ENCODE data around the gene ATP9A. TPM values are rescaled to one million over a fixed set of nuclear protein-coding genes. Genes with fewer than 3 reads are reported as not detected.

ATP9A gene
- total and polyA plus RNA-seq, 2 of the 4 experiments (the other 2 are of a cell fraction) = 10.6 to 22.4 TPM

- no peak overlapping the region for H4K5ac ChIP-seq (ENCODE audit: low read depth, low read length)
- in situ Hi-C loops (cut with MboI; ENCODE audit: low sequenced_read_pairs) = no loop called here
- TF ChIP-seq ELK1 (IDR thresholded peaks at IDR 0.05; ENCODE audit: borderline replicate concordance, low read depth, low read length) (no peak), USF2 (IDR thresholded peaks at IDR 0.05; ENCODE audit: low read depth, low read length) (no peak), FOS (IDR thresholded peaks at IDR 0.05; ENCODE audit: low read depth, low read length) (no peak), MAFK (IDR thresholded peaks at IDR 0.05; ENCODE audit: low read depth, low read length) (no peak), MAZ (IDR thresholded peaks at IDR 0.05; ENCODE audit: borderline replicate concordance, low read depth, low read length) (no peak), RFX5 (IDR thresholded peaks at IDR 0.05; ENCODE audit: low read depth, low read length) (no peak), CHD1 (IDR thresholded peaks at IDR 0.05; ENCODE audit: low read depth, low read length) (no peak), RAD21 (IDR thresholded peaks at IDR 0.05; ENCODE audit: low read length) (no peak), BHLHE40 (IDR thresholded peaks at IDR 0.05; ENCODE audit: low read depth, low read length) (no peak), RCOR1 (IDR thresholded peaks at IDR 0.05; ENCODE audit: insufficient replicate concordance, low read length) (no peak), NFE2L2 (IDR thresholded peaks at IDR 0.05; ENCODE audit: low read depth, low read length) (no peak), MXI1 (IDR thresholded peaks at IDR 0.05; ENCODE audit: borderline replicate concordance, low read depth, low read length) (no peak), CTCF (conservative IDR thresholded peaks at IDR 0.05; ENCODE audit: low read depth, low read length) (no peak), CEBPB (IDR thresholded peaks at IDR 0.05; ENCODE audit: low read depth, low read length) (no peak)
These were observed 202.7 kb downstream of the ATP9A start for GRCh38 chr20:51565298-51566144.

More at GRCh38 chr20:51565298-51566144, 202.7 kb downstream of the ATP9A start:
- no peak overlapping the region for H2BK120ac ChIP-seq (ENCODE audit: low read depth, low read length)
- no peak overlapping the region for H4K8ac ChIP-seq (ENCODE audit: low read depth in 2 of 2, low read length in 2 of 2)
- BruUV-seq (replicated peaks) = no TSS peak
- no peak overlapping the region for H2BK20ac ChIP-seq (ENCODE audit: low read depth, low read length)
- no peaks in the 10 kb centered on the region for H3K9me3 ChIP-seq (ENCODE audit: control insufficient read depth, insufficient read depth, low read length)
- ATAC-seq (ENCODE audit: low read depth) = no peak
- no peak overlapping the region for H3K23ac ChIP-seq (ENCODE audit: low read depth, low read length)
- no peak overlapping the region for H3K4me2 ChIP-seq (ENCODE audit: low read depth, low read length)
- ChIA-PET POLR2A (ENCODE audit: unreplicated experiment) (no interaction called here), CTCF (no interaction called here)
- no peak overlapping the region for H3K18ac ChIP-seq (ENCODE audit: low read depth, low read length)
- H4K20me1 ChIP-seq (ENCODE audit: insufficient read depth, low read length) = peaks cover 7% of the 10 kb centered on the region; the same call in 1 of the 2 replicates
- no peak overlapping the region for H2BK5ac ChIP-seq (ENCODE audit: low read depth, low read length, poor library complexity, severe bottlenecking)
- peak overlapping the region; percentile 18; the same call in 1 of the 2 replicates for H2AK5ac ChIP-seq (ENCODE audit: low read depth, low read length)
- intact Hi-C loops (cut with micrococcal nuclease) (no loop called here), dilution Hi-C loops (cut with HindIII; ENCODE audit: low sequenced_read_pairs, unreplicated experiment) (no loop called here)
- H3K4me3 ChIP-seq (ENCODE audit: insufficient read depth, low read depth, low read length) = no peak overlapping the region
- peaks cover 2% of the 10 kb centered on the region; the same call in 1 of the 2 replicates for H3K27me3 ChIP-seq (ENCODE audit: control insufficient read depth, insufficient read depth, low read length)
- H3K14ac ChIP-seq (replicated peaks; ENCODE audit: low read depth, low read length) = peak overlapping the region; percentile 61
- H3K9ac ChIP-seq (ENCODE audit: low read depth, low read length) = no peak overlapping the region
- peaks cover under 1 to 3% of the 10 kb centered on the region in 2 experiments; a peak in 1 of 4 replicates for H3K79me1 ChIP-seq (ENCODE audit: low read depth in 1 of 2, low read length in 2 of 2)
- peak; percentile 32 for DNase-seq
- H3K36me3 ChIP-seq (ENCODE audit: control insufficient read depth, insufficient read depth, low read length) = no peaks in the 10 kb centered on the region
- H3K4ac ChIP-seq (ENCODE audit: low read depth, low read length) = no peak overlapping the region; the same call in 1 of the 2 replicates
- no peak overlapping the region for H3K27ac ChIP-seq (ENCODE audit: insufficient read depth, low read length)
- no peak overlapping the region for H3K56ac ChIP-seq (ENCODE audit: extremely low read depth, insufficient read depth, low read length)
- WGBS, 2 experiments (ENCODE audit: extremely low coverage in 2 of 2, insufficient read length in 1 of 2) = 60% methylated on average over 4 of the region's 14 CpGs; no CpG with 5 or more reads in 1 of the 2 experiments
- peaks cover 10% of the 10 kb centered on the region for H3K4me1 ChIP-seq (ENCODE audit: control insufficient read depth, insufficient read depth, low read length)
- no peak overlapping the region for H4K91ac ChIP-seq (ENCODE audit: insufficient read depth, low read depth, low read length)
- no peak overlapping the region for H2AK9ac ChIP-seq (replicated peaks; ENCODE audit: low read depth, low read length, poor library complexity)
- no peak overlapping the region for H2BK15ac ChIP-seq (ENCODE audit: low read depth, low read length)
- no peak overlapping the region for H2AFZ ChIP-seq (replicated peaks; ENCODE audit: low read length, poor library complexity)
- peaks cover 7% of the 10 kb centered on the region; the same call in 1 of the 2 replicates for H3K9me1 ChIP-seq (ENCODE audit: insufficient read depth, low read length)
